GM12864 (cell line): Measurements from ENCODE around the gene LRRC71.

Source experiments
- DNase-seq: peaks from one replicate; pipeline ENCODE4 v3.0.0-alpha.2; 2011; ENCODE audit warnings: low read depth
- H3K4me3 ChIP-seq: 2 replicates; pipeline ENCODE4 v1.5.1; 2011; ENCODE audit warnings: mild to moderate bottlenecking, low read depth, low read length, control low read depth
- CTCF ChIP-seq: IDR thresholded peaks from 2 replicates; pipeline ENCODE4 v1.5.1; 2011; ENCODE audit warnings: low read depth, mild to moderate bottlenecking, moderate library complexity, low read length, control low read depth, inconsistent platforms; ENCODE audit errors: missing control alignments

LRRC71 gene

GRCh38 chr1:156905651-156906050 is 14.8 kb upstream of the LRRC71 start:
- no peak for TF ChIP-seq CTCF
- no peak for DNase-seq
- H3K4me3 ChIP-seq: no peak overlapping the region

DNA sequence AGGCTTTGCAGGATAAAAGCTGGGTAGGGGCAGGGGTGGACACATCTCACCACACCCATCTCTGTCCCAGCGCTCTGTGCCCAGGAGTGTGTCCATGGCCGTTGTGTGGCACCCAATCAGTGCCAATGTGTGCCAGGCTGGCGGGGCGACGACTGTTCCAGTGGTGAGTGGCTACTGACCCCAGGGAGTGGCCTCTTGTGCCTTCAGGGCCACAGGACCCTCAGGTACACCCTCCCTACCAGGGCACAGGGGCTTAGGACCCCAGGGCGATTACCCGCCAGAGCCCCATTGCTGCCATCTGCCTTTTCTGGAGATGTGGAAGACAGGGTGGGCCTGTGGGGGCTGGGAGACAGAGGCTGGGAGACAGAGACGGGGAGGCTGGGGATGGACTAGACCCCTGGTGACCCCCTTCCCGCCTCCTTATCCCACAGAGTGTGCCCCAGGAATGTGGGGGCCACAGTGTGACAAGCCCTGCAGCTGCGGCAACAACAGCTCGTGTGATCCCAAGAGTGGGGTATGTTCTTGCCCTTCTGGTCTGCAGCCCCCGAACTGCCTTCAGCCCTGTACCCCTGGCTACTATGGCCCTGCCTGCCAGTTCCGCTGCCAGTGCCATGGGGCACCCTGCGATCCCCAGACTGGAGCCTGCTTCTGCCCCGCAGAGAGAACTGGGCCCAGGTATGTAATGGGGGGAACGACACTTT is 14.1 kb upstream of the LRRC71 start:
- no peak overlapping the region for H3K4me3 ChIP-seq
- no peak for DNase-seq
- no peak for TF ChIP-seq CTCF

- TF ChIP-seq CTCF: no peak
- no peak overlapping the region for H3K4me3 ChIP-seq
- DNase-seq: no peak
Observed at GRCh38 chr1:156908541-156908940, 11.9 kb upstream of the LRRC71 start.

GRCh38 chr1:156908955-156909354 is 11.5 kb upstream of the LRRC71 start:
- H3K4me3 ChIP-seq: no peak overlapping the region
- TF ChIP-seq CTCF: no peak
- no peak for DNase-seq

- no peak overlapping the region for H3K4me3 ChIP-seq
- DNase-seq: no peak
- no peak for TF ChIP-seq CTCF
Observed at GRCh38 chr1:156909671-156910070, 10.8 kb upstream of the LRRC71 start.

DNA sequence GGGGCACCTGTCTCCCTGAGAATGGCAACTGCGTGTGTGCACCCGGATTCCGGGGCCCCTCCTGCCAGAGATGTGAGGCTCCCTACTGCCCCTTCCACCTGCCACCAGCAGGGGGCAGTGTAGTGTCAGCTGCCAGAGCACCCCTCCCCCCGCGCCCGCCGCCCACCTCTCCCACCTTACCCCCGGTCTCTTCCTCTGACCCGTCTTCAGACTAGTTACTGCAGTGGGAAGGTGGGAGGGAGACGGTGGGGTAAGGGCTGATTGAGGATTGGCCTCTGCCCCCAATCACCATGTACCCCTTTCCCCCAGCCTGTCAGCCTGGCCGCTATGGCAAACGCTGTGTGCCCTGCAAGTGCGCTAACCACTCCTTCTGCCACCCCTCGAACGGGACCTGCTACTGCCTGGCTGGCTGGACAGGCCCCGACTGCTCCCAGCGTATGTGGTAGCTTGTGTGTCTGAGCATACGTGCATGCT is 10.1 kb upstream of the LRRC71 start:
- DNase-seq: no peak
- peak; percentile 88 for TF ChIP-seq CTCF
- H3K4me3 ChIP-seq: no peak overlapping the region
